PC-3 (cell line): Measurements from ENCODE around the gene PTGFR. TPM values are rescaled to one million over a fixed set of nuclear protein-coding genes. Genes with fewer than 3 reads are reported as not detected.

ENCODE experiments used
- ATAC-seq: fragments of 200-7000 bp; cut with Tn5 transposase; 2 replicates; pipeline ENCODE4 v1.9.1; 2020; ENCODE audit warnings: mild to moderate bottlenecking, moderate library complexity
- BruUV-seq: library from RNA; stranded (reverse); fragments of 400-500 nt; replicated peaks from 2 replicates; lab custom pipeline; 2021; lab: Mats Ljungman, UMichigan
- CTCF ChIA-PET: fragments of 300-600 bp; sonication (Branson Sonifier 250); formaldehyde crosslinking; loops from one replicate; lab custom pipeline; 2022; ENCODE audit warnings: antibody characterized with exemption; lab: Charles Lee
- POLR2A ChIA-PET: fragments of 300-600 bp; sonication (Branson Sonifier 250); formaldehyde crosslinking; loops from one replicate; lab custom pipeline; 2022; ENCODE audit warnings: antibody characterized with exemption; ENCODE audit not compliant: unreplicated experiment; lab: Charles Lee
- DNase-seq: peaks from one replicate; pipeline ENCODE4 v3.0.0-alpha.2; 2015
- H2AFZ ChIP-seq: fragments of 300-600 bp; sonication (generic); 2 replicates; pipeline ENCODE4 v1.6.0; 2016; ENCODE audit warnings: antibody characterized with exemption, low read length
- H3F3A ChIP-seq: fragments of 300-600 bp; sonication (generic); one replicate; pipeline ENCODE4 v1.6.0; 2017; ENCODE audit warnings: antibody characterized with exemption, low read length, control low read depth, mild to moderate bottlenecking; ENCODE audit not compliant: unreplicated experiment
- H3K27ac ChIP-seq: fragments of 300-600 bp; sonication (generic); 2 replicates; pipeline ENCODE4 v1.5.1; 2016; ENCODE audit warnings: mild to moderate bottlenecking, low read length
- H3K27me3 ChIP-seq: fragments of 300-600 bp; sonication (generic); 2 replicates; pipeline ENCODE4 v1.6.1; 2016; ENCODE audit warnings: low read length, mixed read lengths
- H3K36me3 ChIP-seq: fragments of 300-600 bp; sonication (generic); 2 replicates; pipeline ENCODE4 v1.6.1; 2016; ENCODE audit warnings: low read depth, mixed run types, low read length, mixed read lengths
- H3K4me1 ChIP-seq: fragments of 300-600 bp; sonication (generic); 2 replicates; pipeline ENCODE4 v1.5.1; 2016; ENCODE audit warnings: low read length; ENCODE audit not compliant: insufficient read depth
- H3K4me2 ChIP-seq: fragments of 300-600 bp; sonication (generic); 2 replicates; pipeline ENCODE4 v1.6.0; 2016; ENCODE audit warnings: low read length
- H3K4me3 ChIP-seq: fragments of 300-600 bp; sonication (generic); 2 replicates; pipeline ENCODE4 v1.5.1; 2016; ENCODE audit warnings: mild to moderate bottlenecking, low read length, mixed read lengths
- H3K79me2 ChIP-seq: fragments of 300-600 bp; sonication (generic); 2 replicates; pipeline ENCODE4 v1.6.1; 2017; ENCODE audit warnings: low read length, mixed read lengths
- H3K9ac ChIP-seq: fragments of 300-600 bp; sonication (generic); 2 replicates; pipeline ENCODE4 v1.6.0; 2016; ENCODE audit warnings: mild to moderate bottlenecking, low read length
- H3K9me2 ChIP-seq: fragments of 300-600 bp; sonication (generic); replicated peaks from 2 replicates; pipeline ENCODE4 v1.6.1; 2016; ENCODE audit warnings: mixed run types, low read length, mixed read lengths
- H3K9me3 ChIP-seq: fragments of 300-600 bp; sonication (generic); 2 replicates; pipeline ENCODE4 v1.6.1; 2016; ENCODE audit warnings: low read length, mixed read lengths
- H4K20me1 ChIP-seq: fragments of 300-600 bp; sonication (generic); 2 replicates; pipeline ENCODE4 v1.6.1; 2016; ENCODE audit warnings: low read length, mixed read lengths
- EZH2 ChIP-seq: fragments of 300-600 bp; sonication (generic); IDR thresholded peaks from one replicate; pipeline ENCODE4 v1.6.1; 2017; ENCODE audit warnings: antibody characterized with exemption, mild to moderate bottlenecking, low read length; ENCODE audit not compliant: unreplicated experiment
- EZH2phosphoT487 ChIP-seq: fragments of 300-600 bp; sonication (generic); IDR thresholded peaks from 2 replicates; pipeline ENCODE4 v1.6.1; 2018; ENCODE audit warnings: mild to moderate bottlenecking, antibody characterized with exemption, low read length, borderline replicate concordance
- intact Hi-C: fragments of 100-400 bp; cut with micrococcal nuclease; formaldehyde crosslinking; loops from 2 replicates; pipeline ENCODE4 v1.9.0; 2023
- total RNA-seq: library from RNA; depleted of rRNA; stranded (reverse); fragments of >200 nt; gene quantifications from 2 replicates; pipeline ENCODE4 v1.2.3, GENCODE V29; 2014
- TF ChIP-seq, protein P1 (sequence below): fragments of 300-600 bp; sonication (generic); conservative IDR thresholded peaks from 2 replicates; pipeline ENCODE4 v1.5.1; 2017; ENCODE audit warnings: antibody characterized with exemption, low read depth, mild to moderate bottlenecking, low read length

Gene PTGFR
- total RNA-seq, 1 experiment from 2014 or later = 6.8 TPM

- H3K4me2 ChIP-seq = no peak overlapping the region
- H3K27ac ChIP-seq = no peak overlapping the region
- H2AFZ ChIP-seq = no peak overlapping the region
- H3K27me3 ChIP-seq = no peaks in the 10 kb centered on the region
- ATAC-seq (no peak; the same call in 1 of the 2 replicates), DNase-seq (peak; percentile 56)
- H3K9me3 ChIP-seq = no peaks in the 10 kb centered on the region; the same call in 1 of the 2 replicates
- intact Hi-C loops = no loop called here
- H3K79me2 ChIP-seq = no peaks in the 10 kb centered on the region
- no peak overlapping the region for H3K9ac ChIP-seq
- TF ChIP-seq EZH2 (no peak), EZH2phosphoT487 (no peak)
- TF ChIP-seq, protein P1, sequence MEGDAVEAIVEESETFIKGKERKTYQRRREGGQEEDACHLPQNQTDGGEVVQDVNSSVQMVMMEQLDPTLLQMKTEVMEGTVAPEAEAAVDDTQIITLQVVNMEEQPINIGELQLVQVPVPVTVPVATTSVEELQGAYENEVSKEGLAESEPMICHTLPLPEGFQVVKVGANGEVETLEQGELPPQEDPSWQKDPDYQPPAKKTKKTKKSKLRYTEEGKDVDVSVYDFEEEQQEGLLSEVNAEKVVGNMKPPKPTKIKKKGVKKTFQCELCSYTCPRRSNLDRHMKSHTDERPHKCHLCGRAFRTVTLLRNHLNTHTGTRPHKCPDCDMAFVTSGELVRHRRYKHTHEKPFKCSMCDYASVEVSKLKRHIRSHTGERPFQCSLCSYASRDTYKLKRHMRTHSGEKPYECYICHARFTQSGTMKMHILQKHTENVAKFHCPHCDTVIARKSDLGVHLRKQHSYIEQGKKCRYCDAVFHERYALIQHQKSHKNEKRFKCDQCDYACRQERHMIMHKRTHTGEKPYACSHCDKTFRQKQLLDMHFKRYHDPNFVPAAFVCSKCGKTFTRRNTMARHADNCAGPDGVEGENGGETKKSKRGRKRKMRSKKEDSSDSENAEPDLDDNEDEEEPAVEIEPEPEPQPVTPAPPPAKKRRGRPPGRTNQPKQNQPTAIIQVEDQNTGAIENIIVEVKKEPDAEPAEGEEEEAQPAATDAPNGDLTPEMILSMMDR = no peak
- ChIA-PET CTCF (no interaction called here), POLR2A (no interaction called here)
- no peaks in the 10 kb centered on the region for H3K4me1 ChIP-seq
- BruUV-seq = no TSS peak
- H4K20me1 ChIP-seq = no peaks in the 10 kb centered on the region
- H3F3A ChIP-seq = no peaks in the 10 kb centered on the region
- no peaks in the 10 kb centered on the region for H3K9me2 ChIP-seq
- H3K4me3 ChIP-seq = no peak overlapping the region
- H3K36me3 ChIP-seq = no peaks in the 10 kb centered on the region
Measured at GRCh38 chr1:78543941-78544643, 53.3 kb downstream of the PTGFR start.

- intact Hi-C loops = no loop called here
- BruUV-seq = no TSS peak
Measured at GRCh38 chr1:78547081-78547480, 56.3 kb downstream of the PTGFR start.

More at GRCh38 chr1:78547081-78547480, 56.3 kb downstream of the PTGFR start:
- Histone ChIP-seq H3K9ac (no peak overlapping the region), H3K4me1 (no peaks in the 10 kb centered on the region), H3K36me3 (no peaks in the 10 kb centered on the region), H2AFZ (no peak overlapping the region), H3K27ac (no peak overlapping the region), H3K27me3 (no peaks in the 10 kb centered on the region), H3K9me2 (no peaks in the 10 kb centered on the region), H4K20me1 (no peaks in the 10 kb centered on the region), H3K79me2 (no peaks in the 10 kb centered on the region), H3F3A (no peaks in the 10 kb centered on the region), H3K4me2 (no peak overlapping the region), H3K4me3 (no peak overlapping the region), H3K9me3 (no peaks in the 10 kb centered on the region; the same call in 1 of the 2 replicates)
- ATAC-seq (no peak), DNase-seq (no peak)
- TF ChIP-seq, protein P1 = no peak
- TF ChIP-seq EZH2phosphoT487 = no peak
- no peak for TF ChIP-seq EZH2
- ChIA-PET POLR2A (no interaction called here), CTCF (no interaction called here)
